Activated naive CD4-positive, alpha-beta T cell treated with anti-CD3 and anti-CD28 coated beads, Interleukin-2, amount 10 ng/mL, durations not matched to agents 5 hours and 36 hours (primary cell): ENCODE results near the gene GMNC. TPM values are rescaled to one million over a fixed set of nuclear protein-coding genes. Genes with fewer than 3 reads are reported as not detected.

Source experiments
- total RNA-seq, 2 experiments: library from RNA; stranded (reverse); gene quantifications; one replicate each; pipeline ENCODE4 v1.2.3, GENCODE V29; 2021

Gene GMNC
- total RNA-seq = not detected

GRCh38 chr3:190862209-190863118 lies at the start of gene GMNC:
Gene GMNC (minus strand): TSS chr3:190862694. CDS start chr3:190862615, 79 bp downstream.

